ENCODE measurements around the gene TSPAN18.

GRCh38 chr11:44680982-44681597 lies 45.7 kb upstream of the TSPAN18 start:
- TF ChIP-seq, protein P1, sequence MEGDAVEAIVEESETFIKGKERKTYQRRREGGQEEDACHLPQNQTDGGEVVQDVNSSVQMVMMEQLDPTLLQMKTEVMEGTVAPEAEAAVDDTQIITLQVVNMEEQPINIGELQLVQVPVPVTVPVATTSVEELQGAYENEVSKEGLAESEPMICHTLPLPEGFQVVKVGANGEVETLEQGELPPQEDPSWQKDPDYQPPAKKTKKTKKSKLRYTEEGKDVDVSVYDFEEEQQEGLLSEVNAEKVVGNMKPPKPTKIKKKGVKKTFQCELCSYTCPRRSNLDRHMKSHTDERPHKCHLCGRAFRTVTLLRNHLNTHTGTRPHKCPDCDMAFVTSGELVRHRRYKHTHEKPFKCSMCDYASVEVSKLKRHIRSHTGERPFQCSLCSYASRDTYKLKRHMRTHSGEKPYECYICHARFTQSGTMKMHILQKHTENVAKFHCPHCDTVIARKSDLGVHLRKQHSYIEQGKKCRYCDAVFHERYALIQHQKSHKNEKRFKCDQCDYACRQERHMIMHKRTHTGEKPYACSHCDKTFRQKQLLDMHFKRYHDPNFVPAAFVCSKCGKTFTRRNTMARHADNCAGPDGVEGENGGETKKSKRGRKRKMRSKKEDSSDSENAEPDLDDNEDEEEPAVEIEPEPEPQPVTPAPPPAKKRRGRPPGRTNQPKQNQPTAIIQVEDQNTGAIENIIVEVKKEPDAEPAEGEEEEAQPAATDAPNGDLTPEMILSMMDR (IDR thresholded peaks at IDR 0.05): no peak
- no peak for TF ChIP-seq EP300 (IDR thresholded peaks at IDR 0.05)

Data from ovary (tissue), 3 donors.